ENCODE results near the gene SCN4A. TPM values are rescaled to one million over a fixed set of nuclear protein-coding genes. Genes with fewer than 3 reads are reported as not detected.
"Not testable (repeated sequence)": the region's sequence is repeated elsewhere in the genome, so short reads cannot be mapped to it uniquely, and the experiment has no call there.

Gene SCN4A
- total RNA-seq, 1 experiment from 2014 or later = 0.37 TPM

GRCh38 chr17:63911041-63911635 is 61.6 kb downstream of the SCN4A start, which contains the start of gene CSHL1:
CSHL1 (minus strand) TSS chr17:63911258; CDS start chr17:63911196, 62 bp downstream.
- in situ Hi-C loops (cut with HindIII; ENCODE audit: low pct_unique_long_range_greater_than_20kb, low sequenced_read_pairs) = no loop called here
- DNase-seq (ENCODE audit: low read depth) = no peak

GRCh38 chr17:63910096-63910495 is 62.6 kb downstream of the SCN4A start:
- in situ Hi-C loops (cut with HindIII; ENCODE audit: low pct_unique_long_range_greater_than_20kb, low sequenced_read_pairs) = no loop called here

DNA sequence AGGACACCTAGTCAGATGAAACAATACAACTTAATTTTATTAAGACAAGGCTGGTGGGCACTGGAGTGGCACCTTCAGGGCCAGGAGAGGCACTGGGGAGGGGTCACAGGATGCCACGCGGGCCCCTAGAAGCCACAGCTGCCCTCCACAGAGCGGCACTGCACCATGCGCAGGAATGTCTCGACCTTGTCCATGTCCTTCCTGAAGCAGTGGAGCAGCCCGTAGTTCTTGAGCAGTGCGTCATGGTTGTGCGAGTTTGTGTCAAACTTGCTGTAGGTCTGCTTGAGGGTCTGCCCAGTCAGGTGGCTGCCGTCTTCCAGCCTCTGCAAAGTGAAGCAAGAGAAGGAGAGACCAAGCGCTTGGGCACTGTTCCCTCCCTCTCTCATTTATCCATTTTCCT is 63.1 kb downstream of the SCN4A start:
- in situ Hi-C loops (cut with HindIII; ENCODE audit: low pct_unique_long_range_greater_than_20kb, low sequenced_read_pairs); DNase-seq (ENCODE audit: low read depth): not testable (repeated sequence)

More at GRCh38 chr17:63910096-63910495, 62.6 kb downstream of the SCN4A start:
- no peak for DNase-seq (ENCODE audit: low read depth)

DNA sequence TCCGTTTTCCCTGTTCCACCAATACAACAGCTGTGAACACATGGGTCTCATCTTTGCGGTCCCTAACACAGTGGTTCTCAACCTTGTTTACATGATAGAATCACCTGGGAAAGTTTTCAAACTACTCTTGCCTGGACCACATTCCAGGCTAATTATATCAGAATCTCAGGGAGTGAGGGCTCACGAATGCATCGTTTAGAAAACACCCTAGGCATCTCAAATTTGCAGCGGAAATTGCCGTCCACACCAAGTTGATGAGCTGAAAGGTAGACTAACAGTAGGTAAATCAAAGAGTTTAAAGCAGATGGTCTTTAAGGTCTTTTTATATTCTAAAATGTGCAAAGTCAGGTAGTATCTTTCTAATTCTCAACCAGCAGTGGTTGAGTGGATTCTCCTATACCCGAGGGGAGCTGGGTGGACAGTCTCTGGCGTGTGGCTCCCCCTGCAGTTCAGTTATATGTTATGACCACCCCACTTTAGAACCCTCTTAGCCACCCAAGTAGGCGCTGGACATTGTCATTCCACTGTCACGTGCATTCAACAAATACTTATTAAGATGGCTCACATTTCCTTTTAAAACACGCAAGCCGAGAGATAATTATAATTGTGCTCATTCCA is 65.4 kb downstream of the SCN4A start:
- in situ Hi-C loops (cut with HindIII; ENCODE audit: low pct_unique_long_range_greater_than_20kb, low sequenced_read_pairs); DNase-seq (ENCODE audit: low read depth): not testable (repeated sequence)

GRCh38 chr17:63904796-63905195 is 67.9 kb downstream of the SCN4A start:
- in situ Hi-C loops (cut with HindIII; ENCODE audit: low pct_unique_long_range_greater_than_20kb, low sequenced_read_pairs); DNase-seq (ENCODE audit: low read depth): not testable (repeated sequence)

DNA sequence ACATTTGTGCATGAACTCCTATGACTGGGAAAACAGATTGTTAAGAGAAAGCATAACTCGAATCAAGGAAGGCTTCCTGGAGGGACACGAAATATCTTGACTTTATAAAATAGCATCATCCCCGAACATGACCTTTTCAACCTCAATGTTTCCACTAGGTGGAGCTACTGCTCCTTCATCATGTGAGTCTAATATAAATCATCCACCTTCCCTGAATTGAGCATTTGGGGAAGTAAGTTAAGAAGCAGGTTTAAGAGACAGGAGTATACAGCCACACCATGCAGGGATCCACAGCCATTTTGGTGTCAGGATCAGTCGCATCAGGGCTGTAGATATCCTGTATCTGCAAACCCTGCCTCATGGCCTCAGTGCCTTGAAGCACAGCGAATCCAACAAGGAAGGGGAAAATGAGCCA is 68.9 kb downstream of the SCN4A start:
- DNase-seq (ENCODE audit: low read depth); in situ Hi-C loops (cut with HindIII; ENCODE audit: low pct_unique_long_range_greater_than_20kb, low sequenced_read_pairs): not testable (repeated sequence)

DNA sequence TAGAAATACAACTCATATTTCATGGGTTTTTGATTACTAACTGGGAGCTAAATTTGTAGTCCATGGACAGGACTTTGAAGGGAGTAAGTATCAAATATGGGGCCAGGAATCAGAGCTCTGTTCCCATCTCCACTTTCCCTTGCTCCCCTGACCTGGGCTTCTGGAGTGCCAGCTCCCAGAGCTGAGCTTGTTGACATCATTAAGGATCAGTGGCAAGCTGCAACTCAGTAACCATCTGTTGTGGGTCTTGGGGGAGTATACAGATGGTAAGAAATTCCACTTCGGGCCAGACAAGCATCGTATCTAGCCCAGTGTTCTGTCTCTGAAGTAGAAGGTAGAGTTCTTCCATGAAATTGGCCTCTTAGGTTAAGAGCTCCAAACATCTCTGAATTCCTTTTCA is 70.7 kb downstream of the SCN4A start:
- in situ Hi-C loops (cut with HindIII; ENCODE audit: low pct_unique_long_range_greater_than_20kb, low sequenced_read_pairs) = not testable (repeated sequence)

DNA sequence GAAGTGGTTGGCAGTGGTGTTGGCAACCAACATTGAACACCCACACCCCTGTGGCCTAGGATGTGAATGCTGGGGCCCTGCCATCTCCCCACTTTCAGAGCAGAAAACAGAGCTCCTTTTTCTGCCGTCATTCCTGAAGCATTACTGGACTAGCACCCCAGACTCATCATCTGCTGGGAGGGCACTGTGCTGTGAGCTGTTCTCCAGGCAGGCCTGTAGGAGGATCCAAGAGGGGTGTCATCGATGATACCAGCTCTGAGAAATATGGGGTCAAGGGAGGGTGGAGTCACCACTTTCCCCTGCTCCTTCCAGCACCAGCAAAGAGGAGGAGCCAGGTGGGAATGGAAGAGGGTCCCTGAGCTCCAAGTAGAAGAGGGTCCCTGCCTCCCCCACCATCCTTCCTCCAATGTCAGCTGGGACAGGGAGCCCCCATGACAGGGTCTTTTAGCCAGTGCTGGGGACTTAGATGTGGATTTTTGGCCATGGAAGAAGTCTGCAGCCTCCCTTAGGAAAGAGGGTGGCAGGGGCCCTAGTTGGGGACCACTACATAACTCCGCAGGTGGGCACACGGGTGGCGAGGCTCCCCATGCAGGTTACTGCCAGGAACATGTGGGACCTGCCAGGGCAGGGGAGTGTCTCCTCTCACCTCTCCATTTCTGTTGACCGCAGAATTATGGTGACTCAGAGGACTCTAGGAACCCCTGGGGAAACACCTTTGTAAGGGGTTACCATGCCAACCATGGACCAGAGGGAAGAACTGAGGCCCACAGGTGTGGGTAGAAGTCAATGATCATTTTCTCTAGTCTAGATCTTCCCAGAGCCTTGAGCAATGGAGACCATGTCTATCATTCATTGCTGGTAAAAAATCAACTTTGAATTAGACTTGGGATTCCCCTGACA is 73.6 kb downstream of the SCN4A start:
- in situ Hi-C loops (cut with HindIII; ENCODE audit: low pct_unique_long_range_greater_than_20kb, low sequenced_read_pairs); DNase-seq (ENCODE audit: low read depth): not testable (repeated sequence)

More for the DNA sequence above, 70.7 kb downstream of the SCN4A start:
- DNase-seq (ENCODE audit: low read depth) = not testable (repeated sequence)

DNA sequence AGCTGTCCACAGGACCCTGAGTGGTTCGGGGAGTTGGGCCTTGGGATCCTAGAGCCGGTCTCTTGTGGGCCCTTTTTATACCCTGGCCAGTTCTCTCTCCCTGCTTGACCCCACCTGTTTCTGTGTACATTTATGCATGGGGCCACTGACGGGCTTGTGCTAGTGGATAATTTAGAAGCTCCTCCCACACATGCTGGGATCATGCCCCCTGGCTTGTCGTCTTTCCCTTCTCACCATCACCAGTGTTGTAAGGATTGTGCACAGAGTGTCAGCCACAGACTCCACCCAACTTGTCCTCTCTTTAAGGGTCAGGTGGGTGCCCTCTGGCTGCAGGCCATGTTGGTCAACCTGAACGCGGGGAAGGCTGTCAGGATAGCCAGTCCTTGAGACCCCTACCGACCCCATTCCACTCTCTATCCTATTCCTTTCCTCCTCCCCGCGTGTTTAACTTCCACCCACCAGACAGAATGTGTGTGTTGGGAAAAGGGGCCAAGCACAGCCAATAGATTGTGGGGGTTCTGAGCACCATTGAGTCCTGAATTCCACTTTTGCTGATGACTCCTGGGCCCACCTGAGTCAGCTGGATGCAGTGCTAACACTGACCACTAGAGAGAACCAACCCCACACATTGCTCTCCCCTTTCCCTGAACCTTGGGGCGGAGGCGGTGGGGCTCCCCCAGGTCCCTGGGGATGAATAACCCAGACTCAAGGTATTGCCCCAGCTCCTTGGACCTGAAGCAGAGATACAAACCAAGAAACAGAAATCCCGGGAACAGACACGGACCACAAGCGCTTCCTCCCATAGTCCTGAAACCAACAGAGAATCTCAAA is 76.0 kb downstream of the SCN4A start, which contains the start of gene CSH1:
Gene CSH1, minus strand, starts transcription at position 51 of the 831 bp plus-strand sequence. CDS start 63 bp downstream, outside the sequence.
- in situ Hi-C loops (cut with HindIII; ENCODE audit: low pct_unique_long_range_greater_than_20kb, low sequenced_read_pairs) = not testable (repeated sequence)

GRCh38 chr17:63894821-63895220 is 77.9 kb downstream of the SCN4A start:
- DNase-seq (ENCODE audit: low read depth); in situ Hi-C loops (cut with HindIII; ENCODE audit: low pct_unique_long_range_greater_than_20kb, low sequenced_read_pairs): not testable (repeated sequence)

More for the DNA sequence above, 76.0 kb downstream of the SCN4A start, which contains the start of gene CSH1:
- not testable (repeated sequence) for DNase-seq (ENCODE audit: low read depth)

- in situ Hi-C loops (cut with HindIII; ENCODE audit: low pct_unique_long_range_greater_than_20kb, low sequenced_read_pairs); DNase-seq (ENCODE audit: low read depth): not testable (repeated sequence)
These were observed 78.7 kb downstream of the SCN4A start for GRCh38 chr17:63894021-63894420.

GRCh38 chr17:63892316-63893037 is 80.2 kb downstream of the SCN4A start:
- in situ Hi-C loops (cut with HindIII; ENCODE audit: low pct_unique_long_range_greater_than_20kb, low sequenced_read_pairs); DNase-seq (ENCODE audit: low read depth): not testable (repeated sequence)

GRCh38 chr17:63889026-63889848 is 83.5 kb downstream of the SCN4A start:
- in situ Hi-C loops (cut with HindIII; ENCODE audit: low pct_unique_long_range_greater_than_20kb, low sequenced_read_pairs) = not testable (repeated sequence)
- DNase-seq (ENCODE audit: low read depth) = peak; percentile 10

All from Caki2 (cell line).